GM20431 (cell line): ENCODE results near the gene RNU6-8.

Source experiments
- in situ Hi-C: fragments of 300-500 bp; cut with MseI, MboI; formaldehyde crosslinking; loops from one replicate; pipeline ENCODE4 v1.15.0; 2020; ENCODE audit warnings: low sequenced_read_pairs; ENCODE audit not compliant: unreplicated experiment

RNU6-8 gene

GRCh38 chr14:32167907-32168306, 35.2 kb downstream of the RNU6-8 start:
- in situ Hi-C loops, result no loop called here

DNA sequence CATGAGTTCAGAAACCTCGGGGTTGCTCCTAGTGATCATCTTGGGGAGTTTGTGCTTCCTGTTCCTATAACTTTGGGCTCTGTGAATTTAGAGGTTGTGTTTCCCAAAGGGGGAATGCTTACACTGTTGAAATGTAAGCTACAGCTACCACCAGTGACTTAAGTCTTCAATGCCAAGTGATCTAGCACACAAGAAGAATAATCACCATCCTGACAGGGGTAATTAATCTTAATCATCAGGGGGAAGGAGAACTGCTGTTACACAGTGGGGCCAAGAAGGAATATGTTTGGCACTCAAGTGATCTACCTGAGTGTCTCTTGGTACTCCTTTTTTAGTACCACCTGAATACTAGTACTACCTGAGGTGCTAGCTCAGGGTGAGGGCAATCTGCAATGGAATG, 36.1 kb downstream of the RNU6-8 start:
- in situ Hi-C loops, result no loop called here

GRCh38 chr14:32166029-32166428, 37.0 kb downstream of the RNU6-8 start:
- in situ Hi-C loops, result no loop called here
